ENCODE results near the gene PLEKHA7. TPM values are rescaled to one million over a fixed set of nuclear protein-coding genes. Genes with fewer than 3 reads are reported as not detected.
"Not testable (repeated sequence)": the region's sequence is repeated elsewhere in the genome, so short reads cannot be mapped to it uniquely, and the experiment has no call there.

Gene PLEKHA7
- total and polyA plus RNA-seq, 2 donors = 2.0 to 7.3 TPM

GRCh38 chr11:16891165-16891564 is 123.0 kb downstream of the PLEKHA7 start:
- Histone ChIP-seq H3K4me1 (ENCODE audit: control insufficient read depth in 2 of 2, insufficient read depth in 2 of 2, low read length in 2 of 2) (no peaks in the 10 kb centered on the region), H3K27ac (ENCODE audit: low read depth in 1 of 2, low read length in 1 of 2) (no peak overlapping the region), H3K36me3 (ENCODE audit: control insufficient read depth in 2 of 2, insufficient read depth in 2 of 2, low read length in 1 of 2) (no peaks in the 10 kb centered on the region), H3K27me3 (ENCODE audit: control insufficient read depth in 2 of 2, insufficient read depth in 1 of 2, low read length in 1 of 2) (no peaks in the 10 kb centered on the region), H3K4me3 (ENCODE audit: low read length in 2 of 2) (no peak overlapping the region), H3K9me3 (ENCODE audit: control insufficient read depth in 2 of 2, insufficient read depth in 1 of 2, low read length in 1 of 2) (no peaks in the 10 kb centered on the region)
- DNase-seq (ENCODE audit: low read depth in 6 of 9, low spot score in 9 of 9) = no peak
- 95% methylated on average over 2 of the region's 2 CpGs for WGBS

GRCh38 chr11:16890442-16890841 is 123.8 kb downstream of the PLEKHA7 start:
- WGBS = 97% methylated on average over 1 of the region's 1 CpG
- no peak for DNase-seq (ENCODE audit: low read depth in 6 of 9, low spot score in 9 of 9)
- no peaks in the 10 kb centered on the region for H3K36me3 ChIP-seq (ENCODE audit: control insufficient read depth in 2 of 2, insufficient read depth in 2 of 2, low read length in 1 of 2)
- H3K9me3 ChIP-seq (ENCODE audit: control insufficient read depth in 2 of 2, insufficient read depth in 1 of 2, low read length in 1 of 2) = no peaks in the 10 kb centered on the region
- no peaks in the 10 kb centered on the region for H3K27me3 ChIP-seq (ENCODE audit: control insufficient read depth in 2 of 2, insufficient read depth in 1 of 2, low read length in 1 of 2)
- H3K27ac ChIP-seq (ENCODE audit: low read depth in 1 of 2, low read length in 1 of 2) = no peak overlapping the region
- no peaks in the 10 kb centered on the region for H3K4me1 ChIP-seq (ENCODE audit: control insufficient read depth in 2 of 2, insufficient read depth in 2 of 2, low read length in 2 of 2)
- no peak overlapping the region for H3K4me3 ChIP-seq (ENCODE audit: low read length in 2 of 2)

GRCh38 chr11:16889905-16890304 is 124.3 kb downstream of the PLEKHA7 start:
- DNase-seq (ENCODE audit: low read depth in 6 of 9, low spot score in 9 of 9) = no peak
- Histone ChIP-seq H3K4me3 (ENCODE audit: low read length in 2 of 2) (no peak overlapping the region), H3K27ac (ENCODE audit: low read depth in 1 of 2, low read length in 1 of 2) (no peak overlapping the region), H3K36me3 (ENCODE audit: control insufficient read depth in 2 of 2, insufficient read depth in 2 of 2, low read length in 1 of 2) (no peaks in the 10 kb centered on the region), H3K9me3 (ENCODE audit: control insufficient read depth in 2 of 2, insufficient read depth in 1 of 2, low read length in 1 of 2) (no peaks in the 10 kb centered on the region), H3K27me3 (ENCODE audit: control insufficient read depth in 2 of 2, insufficient read depth in 1 of 2, low read length in 1 of 2) (no peaks in the 10 kb centered on the region), H3K4me1 (ENCODE audit: control insufficient read depth in 2 of 2, insufficient read depth in 2 of 2, low read length in 2 of 2) (no peaks in the 10 kb centered on the region)
- 95% methylated on average over 1 of the region's 1 CpG for WGBS

GRCh38 chr11:16889010-16889409 is 125.2 kb downstream of the PLEKHA7 start:
- 96% methylated on average over 4 of the region's 4 CpGs for WGBS

GRCh38 chr11:16887887-16888286 is 126.3 kb downstream of the PLEKHA7 start:
- not testable (repeated sequence) for DNase-seq (ENCODE audit: low read depth in 6 of 9, low spot score in 9 of 9); H3K4me3 ChIP-seq (ENCODE audit: low read length in 2 of 2); H3K36me3 ChIP-seq (ENCODE audit: control insufficient read depth in 2 of 2, insufficient read depth in 2 of 2, low read length in 1 of 2); H3K9me3 ChIP-seq (ENCODE audit: control insufficient read depth in 2 of 2, insufficient read depth in 1 of 2, low read length in 1 of 2); H3K27me3 ChIP-seq (ENCODE audit: control insufficient read depth in 2 of 2, insufficient read depth in 1 of 2, low read length in 1 of 2); H3K4me1 ChIP-seq (ENCODE audit: control insufficient read depth in 2 of 2, insufficient read depth in 2 of 2, low read length in 2 of 2); H3K27ac ChIP-seq (ENCODE audit: low read depth in 1 of 2, low read length in 1 of 2)
- WGBS = 93% methylated on average over 23 of the region's 23 CpGs

More at GRCh38 chr11:16889010-16889409, 125.2 kb downstream of the PLEKHA7 start:
- H3K36me3 ChIP-seq (ENCODE audit: control insufficient read depth in 2 of 2, insufficient read depth in 2 of 2, low read length in 1 of 2); H3K4me3 ChIP-seq (ENCODE audit: low read length in 2 of 2); H3K4me1 ChIP-seq (ENCODE audit: control insufficient read depth in 2 of 2, insufficient read depth in 2 of 2, low read length in 2 of 2); H3K27me3 ChIP-seq (ENCODE audit: control insufficient read depth in 2 of 2, insufficient read depth in 1 of 2, low read length in 1 of 2); DNase-seq (ENCODE audit: low read depth in 6 of 9, low spot score in 9 of 9); H3K27ac ChIP-seq (ENCODE audit: low read depth in 1 of 2, low read length in 1 of 2); H3K9me3 ChIP-seq (ENCODE audit: control insufficient read depth in 2 of 2, insufficient read depth in 1 of 2, low read length in 1 of 2): not testable (repeated sequence)

GRCh38 chr11:16883174-16883573 is 131.0 kb downstream of the PLEKHA7 start:
- DNase-seq (ENCODE audit: low read depth in 6 of 9, low spot score in 9 of 9) = no peak
- no peak overlapping the region for H3K4me3 ChIP-seq (ENCODE audit: low read length in 2 of 2)
- 67% methylated on average over 3 of the region's 3 CpGs for WGBS
- no peaks in the 10 kb centered on the region for H3K36me3 ChIP-seq (ENCODE audit: control insufficient read depth in 2 of 2, insufficient read depth in 2 of 2, low read length in 1 of 2)
- H3K27me3 ChIP-seq (ENCODE audit: control insufficient read depth in 2 of 2, insufficient read depth in 1 of 2, low read length in 1 of 2) = no peaks in the 10 kb centered on the region
- no peak overlapping the region for H3K27ac ChIP-seq (ENCODE audit: low read depth in 1 of 2, low read length in 1 of 2)
- H3K9me3 ChIP-seq (ENCODE audit: control insufficient read depth in 2 of 2, insufficient read depth in 1 of 2, low read length in 1 of 2) = no peaks in the 10 kb centered on the region
- H3K4me1 ChIP-seq (ENCODE audit: control insufficient read depth in 2 of 2, insufficient read depth in 2 of 2, low read length in 2 of 2) = no peaks in the 10 kb centered on the region

- DNase-seq (ENCODE audit: low read depth in 6 of 9, low spot score in 9 of 9) = no peak
- Histone ChIP-seq H3K4me1 (ENCODE audit: control insufficient read depth in 2 of 2, insufficient read depth in 2 of 2, low read length in 2 of 2) (no peaks in the 10 kb centered on the region), H3K4me3 (ENCODE audit: low read length in 2 of 2) (no peak overlapping the region), H3K9me3 (ENCODE audit: control insufficient read depth in 2 of 2, insufficient read depth in 1 of 2, low read length in 1 of 2) (no peaks in the 10 kb centered on the region), H3K27ac (ENCODE audit: low read depth in 1 of 2, low read length in 1 of 2) (no peak overlapping the region), H3K36me3 (ENCODE audit: control insufficient read depth in 2 of 2, insufficient read depth in 2 of 2, low read length in 1 of 2) (no peaks in the 10 kb centered on the region), H3K27me3 (ENCODE audit: control insufficient read depth in 2 of 2, insufficient read depth in 1 of 2, low read length in 1 of 2) (no peaks in the 10 kb centered on the region)
- WGBS = 88% methylated on average over 3 of the region's 3 CpGs
These were observed 132.4 kb downstream of the PLEKHA7 start for GRCh38 chr11:16881766-16882165.

GRCh38 chr11:16881074-16881709 is 133.0 kb downstream of the PLEKHA7 start:
- WGBS = 93% methylated on average over 8 of the region's 8 CpGs
- no peak for DNase-seq (ENCODE audit: low read depth in 6 of 9, low spot score in 9 of 9)
- Histone ChIP-seq H3K4me3 (ENCODE audit: low read length in 2 of 2) (no peak overlapping the region), H3K27me3 (ENCODE audit: control insufficient read depth in 2 of 2, insufficient read depth in 1 of 2, low read length in 1 of 2) (no peaks in the 10 kb centered on the region), H3K27ac (ENCODE audit: low read depth in 1 of 2, low read length in 1 of 2) (no peak overlapping the region), H3K9me3 (ENCODE audit: control insufficient read depth in 2 of 2, insufficient read depth in 1 of 2, low read length in 1 of 2) (no peaks in the 10 kb centered on the region), H3K36me3 (ENCODE audit: control insufficient read depth in 2 of 2, insufficient read depth in 2 of 2, low read length in 1 of 2) (no peaks in the 10 kb centered on the region), H3K4me1 (ENCODE audit: control insufficient read depth in 2 of 2, insufficient read depth in 2 of 2, low read length in 2 of 2) (no peaks in the 10 kb centered on the region)

- DNase-seq (ENCODE audit: low read depth in 6 of 9, low spot score in 9 of 9) = no peak
- H3K36me3 ChIP-seq (ENCODE audit: control insufficient read depth in 2 of 2, insufficient read depth in 2 of 2, low read length in 1 of 2) = no peaks in the 10 kb centered on the region
- WGBS = 98% methylated on average over 7 of the region's 7 CpGs
- no peaks in the 10 kb centered on the region for H3K4me1 ChIP-seq (ENCODE audit: control insufficient read depth in 2 of 2, insufficient read depth in 2 of 2, low read length in 2 of 2)
- H3K27me3 ChIP-seq (ENCODE audit: control insufficient read depth in 2 of 2, insufficient read depth in 1 of 2, low read length in 1 of 2) = no peaks in the 10 kb centered on the region
- no peaks in the 10 kb centered on the region for H3K9me3 ChIP-seq (ENCODE audit: control insufficient read depth in 2 of 2, insufficient read depth in 1 of 2, low read length in 1 of 2)
- no peak overlapping the region for H3K27ac ChIP-seq (ENCODE audit: low read depth in 1 of 2, low read length in 1 of 2)
- H3K4me3 ChIP-seq (ENCODE audit: low read length in 2 of 2) = no peak overlapping the region
These were observed 133.9 kb downstream of the PLEKHA7 start for GRCh38 chr11:16880184-16880801.

Measured in thymus (tissue), 11 donors.